Activated CD8-positive, alpha-beta memory T cell treated with anti-CD3 and anti-CD28 coated beads for 1 hour (primary cell): ENCODE measurements around the gene TMC3.
"Not testable (repeated sequence)": the region's sequence is repeated elsewhere in the genome, so short reads cannot be mapped to it uniquely, and the experiment has no call there.

Source experiments
- DNase-seq, 2 donors: peaks; one replicate each; pipeline ENCODE4 v3.0.0-alpha.2; 2020; ENCODE audit warnings: low read depth in 1 of 2; ENCODE audit errors: extremely low read depth in 1 of 2

TMC3 gene

GRCh38 chr15:81348691-81349090 is 25.3 kb downstream of the TMC3 start:
- not testable (repeated sequence) for DNase-seq

GRCh38 chr15:81347910-81348309 is 26.1 kb downstream of the TMC3 start:
- DNase-seq: no peak

- DNase-seq: no peak
Measured at GRCh38 chr15:81346611-81347010, 27.4 kb downstream of the TMC3 start.

GRCh38 chr15:81343371-81343770 is 30.6 kb downstream of the TMC3 start:
- no peak for DNase-seq

GRCh38 chr15:81341351-81341750 is 32.7 kb downstream of the TMC3 start:
- DNase-seq: no peak

- DNase-seq: no peak
Measured at GRCh38 chr15:81339851-81340250, 34.2 kb downstream of the TMC3 start.

GRCh38 chr15:81339321-81339720 is 34.7 kb downstream of the TMC3 start:
- no peak for DNase-seq

- DNase-seq: no peak
Measured at GRCh38 chr15:81338170-81339007, 35.6 kb downstream of the TMC3 start.

GRCh38 chr15:81337713-81338157 is 36.3 kb downstream of the TMC3 start:
- DNase-seq: no peak

GRCh38 chr15:81337241-81337640 is 36.8 kb downstream of the TMC3 start:
- no peak for DNase-seq

GRCh38 chr15:81336568-81336967 is 37.4 kb downstream of the TMC3 start:
- no peak for DNase-seq

- DNase-seq: no peak
Measured at GRCh38 chr15:81335631-81336030, 38.4 kb downstream of the TMC3 start.

GRCh38 chr15:81334768-81335435 is 39.1 kb downstream of the TMC3 start:
- no peak for DNase-seq

- no peak for DNase-seq
Measured at GRCh38 chr15:81333363-81333762, 40.6 kb downstream of the TMC3 start.

GRCh38 chr15:81332326-81332725 is 41.7 kb downstream of the TMC3 start:
- no peak for DNase-seq

- no peak for DNase-seq
Measured at GRCh38 chr15:81331600-81331999, 42.4 kb downstream of the TMC3 start.

GRCh38 chr15:81331141-81331540 is 42.9 kb downstream of the TMC3 start:
- DNase-seq: not testable (repeated sequence)

- DNase-seq: no peak
Measured at GRCh38 chr15:81330366-81331090, 43.5 kb downstream of the TMC3 start.

- DNase-seq: no peak
Measured at GRCh38 chr15:81329446-81329845, 44.6 kb downstream of the TMC3 start.

GRCh38 chr15:81327516-81327915 is 46.5 kb downstream of the TMC3 start:
- DNase-seq: no peak

GRCh38 chr15:81326466-81327212 is 47.4 kb downstream of the TMC3 start:
- no peak for DNase-seq
